Stomach (tissue), 4 donors: ENCODE results near the gene MAPRE2.

ENCODE experiments used
- POLR2A ChIP-seq, 4 donors: fragments of 450-650 bp; IDR thresholded peaks; one replicate each; pipeline ENCODE4 v1.6.1; 2016; ENCODE audit warnings: antibody characterized with exemption in 4 of 4, control low read depth in 2 of 4, mild to moderate bottlenecking in 1 of 4, moderate library complexity in 1 of 4
- POLR2AphosphoS5 ChIP-seq, 3 donors: sonication (generic); formaldehyde crosslinking; IDR thresholded peaks; one replicate each; pipeline ENCODE4 v1.6.1; 2016; ENCODE audit warnings: antibody characterized with exemption in 3 of 3
- TF ChIP-seq, protein P1 (sequence below), 7 experiments: fragments of 450-650 bp in 4 of 7; fragments of 200-600 bp in 3 of 7; sonication (generic) in 3 of 7; IDR thresholded peaks; one replicate each; pipeline ENCODE4 v1.5.1; 2016 to 2019; ENCODE audit warnings: antibody characterized with exemption in 7 of 7, control low read depth in 2 of 7, mild to moderate bottlenecking in 1 of 7

GRCh38 chr18:35054401-35054800, 13.2 kb downstream of the MAPRE2 start:
- TF ChIP-seq, protein P1, sequence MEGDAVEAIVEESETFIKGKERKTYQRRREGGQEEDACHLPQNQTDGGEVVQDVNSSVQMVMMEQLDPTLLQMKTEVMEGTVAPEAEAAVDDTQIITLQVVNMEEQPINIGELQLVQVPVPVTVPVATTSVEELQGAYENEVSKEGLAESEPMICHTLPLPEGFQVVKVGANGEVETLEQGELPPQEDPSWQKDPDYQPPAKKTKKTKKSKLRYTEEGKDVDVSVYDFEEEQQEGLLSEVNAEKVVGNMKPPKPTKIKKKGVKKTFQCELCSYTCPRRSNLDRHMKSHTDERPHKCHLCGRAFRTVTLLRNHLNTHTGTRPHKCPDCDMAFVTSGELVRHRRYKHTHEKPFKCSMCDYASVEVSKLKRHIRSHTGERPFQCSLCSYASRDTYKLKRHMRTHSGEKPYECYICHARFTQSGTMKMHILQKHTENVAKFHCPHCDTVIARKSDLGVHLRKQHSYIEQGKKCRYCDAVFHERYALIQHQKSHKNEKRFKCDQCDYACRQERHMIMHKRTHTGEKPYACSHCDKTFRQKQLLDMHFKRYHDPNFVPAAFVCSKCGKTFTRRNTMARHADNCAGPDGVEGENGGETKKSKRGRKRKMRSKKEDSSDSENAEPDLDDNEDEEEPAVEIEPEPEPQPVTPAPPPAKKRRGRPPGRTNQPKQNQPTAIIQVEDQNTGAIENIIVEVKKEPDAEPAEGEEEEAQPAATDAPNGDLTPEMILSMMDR (IDR thresholded peaks at IDR 0.05) = no peak
- TF ChIP-seq POLR2AphosphoS5 (IDR thresholded peaks at IDR 0.05) = no peak
- no peak for TF ChIP-seq POLR2A (IDR thresholded peaks at IDR 0.05)
